Stimulated activated naive CD4-positive, alpha-beta T cell treated with Interleukin-2 at 50 U/mL for 16 hours (primary cell): ENCODE results near the gene TMEM213.

ENCODE experiments used
- DNase-seq: peaks from one replicate; lab custom pipeline; 2025; lab: John Stamatoyannopoulos, UW

TMEM213 gene

DNA sequence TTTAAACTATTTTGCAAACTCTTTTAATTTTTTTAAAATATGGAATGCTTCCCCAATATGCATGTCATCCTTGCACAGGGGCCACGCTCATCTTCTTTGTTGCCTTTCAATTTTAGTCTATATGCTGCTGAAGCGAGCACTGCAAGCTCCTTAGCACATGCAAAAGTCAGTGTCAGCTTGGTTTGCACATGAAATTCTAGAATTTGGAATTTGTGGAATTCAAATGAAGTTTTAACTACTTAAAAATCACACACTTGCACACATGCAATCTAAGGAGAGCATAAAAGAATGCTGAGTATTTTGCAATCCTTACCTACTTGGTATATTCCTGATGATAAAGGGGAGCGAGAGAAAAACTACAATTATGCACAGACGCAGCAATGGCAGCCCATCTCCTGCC is 78.5 kb downstream of the TMEM213 start:
- DNase-seq: no peak

DNA sequence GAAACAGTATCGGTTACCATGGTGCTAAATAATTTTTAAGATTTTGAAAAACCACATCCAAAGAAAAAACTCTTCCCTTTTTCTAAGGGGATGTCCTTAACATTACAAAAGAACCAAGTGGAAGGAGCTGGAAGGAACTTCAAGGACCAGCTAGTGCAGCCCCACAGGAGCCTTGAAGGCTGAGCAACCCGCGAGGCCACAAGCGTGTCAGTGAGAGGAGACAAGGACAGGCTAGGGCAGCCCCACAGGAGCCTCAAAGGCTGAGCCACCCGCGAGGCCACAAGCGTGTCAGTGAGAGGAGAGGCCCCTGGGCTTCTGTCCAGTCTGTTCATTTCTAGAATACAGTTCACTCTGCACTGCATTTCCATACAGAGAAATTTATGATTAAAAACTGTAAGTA is 80.3 kb downstream of the TMEM213 start:
- no peak for DNase-seq

DNA sequence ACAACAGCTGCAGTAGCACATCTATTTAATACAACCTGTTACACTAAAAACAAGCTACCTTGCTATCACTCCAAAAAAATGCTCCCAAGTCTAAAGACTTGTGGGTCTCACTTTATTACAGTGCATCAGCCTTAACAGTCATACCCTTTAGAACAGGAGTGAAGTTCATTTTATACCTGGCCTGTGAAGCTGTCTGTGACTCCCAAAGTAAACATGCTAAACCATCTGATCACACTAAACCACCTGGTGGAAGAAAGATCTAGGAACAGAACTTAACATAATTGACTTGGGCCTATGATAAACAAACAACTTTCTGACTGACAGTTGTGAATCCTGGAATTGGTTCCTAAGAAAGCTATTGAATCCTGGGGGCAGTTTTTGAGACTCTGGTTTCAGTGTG is 81.1 kb downstream of the TMEM213 start:
- DNase-seq: no peak

DNA sequence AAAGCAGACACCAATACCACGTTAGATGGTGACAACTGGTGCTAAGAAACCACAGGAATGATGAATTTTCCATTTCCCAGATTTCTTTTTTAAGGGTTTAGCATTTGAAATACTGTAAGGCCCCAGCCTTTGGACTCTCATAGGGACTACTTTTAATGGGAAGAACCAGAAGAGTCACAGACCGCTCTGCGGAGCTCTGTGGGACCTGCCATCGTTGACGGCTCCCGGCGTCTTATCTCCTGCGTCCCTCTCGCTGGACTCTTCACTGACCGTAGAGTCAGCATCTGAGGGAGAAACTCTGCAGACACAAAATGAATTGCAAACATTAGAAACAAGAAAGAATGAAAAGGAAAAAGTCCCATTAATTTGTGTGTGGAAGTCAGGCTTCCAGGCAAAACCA is 81.6 kb downstream of the TMEM213 start:
- DNase-seq: no peak

DNA sequence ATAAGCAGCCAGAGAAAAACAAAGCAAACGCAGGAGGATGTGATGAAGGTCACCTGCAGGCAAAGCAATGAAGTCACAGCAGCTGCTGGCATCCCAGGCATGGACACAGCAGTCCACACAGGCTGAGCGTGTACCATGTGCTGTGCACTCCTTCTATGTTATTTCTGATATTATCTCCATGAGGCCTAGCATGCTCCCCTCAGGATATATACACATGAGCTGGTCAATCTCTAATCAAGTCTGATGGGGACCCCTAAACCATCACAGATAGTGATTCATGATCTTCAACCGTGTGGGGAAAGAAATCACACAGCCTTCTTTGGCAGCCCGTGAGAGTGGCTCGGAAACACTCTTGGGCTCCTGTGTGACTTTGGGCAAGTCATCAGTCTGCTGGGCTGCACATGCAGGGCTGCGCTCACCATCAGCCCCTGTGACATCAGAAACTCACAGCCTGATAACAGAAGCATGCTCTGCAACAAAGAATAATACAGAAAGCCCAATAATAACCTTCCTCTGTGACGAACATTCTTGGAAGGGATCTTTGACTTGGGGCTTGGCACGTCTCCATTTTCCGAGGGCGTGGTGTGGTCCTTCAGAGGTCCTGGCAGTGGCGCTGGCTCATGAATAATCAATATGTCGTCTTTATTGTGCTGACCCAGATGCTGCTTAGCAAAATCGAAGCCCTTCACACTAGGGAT is 83.2 kb downstream of the TMEM213 start:
- DNase-seq: no peak

DNA sequence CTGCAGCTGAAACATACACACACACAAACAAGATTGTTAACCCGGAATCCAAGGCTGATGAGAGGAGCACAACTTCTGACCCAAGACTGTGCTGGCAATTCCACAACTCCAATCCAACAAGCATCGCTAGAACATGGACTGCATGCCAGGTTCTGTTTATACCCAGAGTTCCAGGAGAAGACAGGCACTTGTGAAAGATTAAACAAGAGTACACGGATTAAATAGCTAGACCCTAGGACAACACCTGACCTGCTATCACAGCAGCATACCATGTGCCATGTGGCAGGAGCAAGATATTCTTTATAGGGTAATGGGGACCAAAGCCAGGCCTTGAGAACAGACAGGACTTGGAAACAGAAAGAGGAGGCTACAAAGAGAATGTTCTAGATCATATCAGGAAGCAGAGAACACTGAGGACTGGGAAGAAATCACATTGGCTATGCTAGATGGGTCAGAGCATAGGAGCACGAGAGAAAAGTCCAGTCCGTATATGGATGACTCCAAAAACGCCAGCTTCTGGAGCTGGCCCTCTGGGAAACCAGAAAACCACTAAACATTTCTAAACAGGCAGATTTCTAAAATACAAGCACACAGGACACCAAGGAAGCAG is 83.9 kb downstream of the TMEM213 start:
- no peak for DNase-seq

DNA sequence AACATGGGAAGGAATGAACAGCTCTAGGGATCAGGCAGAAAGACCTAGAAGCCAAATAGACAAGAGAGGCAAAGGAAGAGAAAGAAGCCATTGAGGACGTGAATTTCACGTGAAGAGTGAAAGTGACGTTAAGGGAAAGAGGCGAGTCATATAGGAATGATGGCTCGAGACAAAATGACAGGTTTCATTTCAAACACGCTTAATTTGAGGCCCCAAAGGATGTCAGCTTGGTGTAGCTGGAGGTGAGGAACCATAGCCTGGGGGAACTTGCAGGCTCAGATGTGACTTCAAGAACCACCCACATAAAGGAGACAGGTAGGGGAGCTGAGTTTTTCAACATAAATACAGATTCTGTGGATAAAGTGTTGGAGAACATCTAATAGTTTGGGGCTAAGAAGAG is 84.5 kb downstream of the TMEM213 start:
- DNase-seq: no peak

DNA sequence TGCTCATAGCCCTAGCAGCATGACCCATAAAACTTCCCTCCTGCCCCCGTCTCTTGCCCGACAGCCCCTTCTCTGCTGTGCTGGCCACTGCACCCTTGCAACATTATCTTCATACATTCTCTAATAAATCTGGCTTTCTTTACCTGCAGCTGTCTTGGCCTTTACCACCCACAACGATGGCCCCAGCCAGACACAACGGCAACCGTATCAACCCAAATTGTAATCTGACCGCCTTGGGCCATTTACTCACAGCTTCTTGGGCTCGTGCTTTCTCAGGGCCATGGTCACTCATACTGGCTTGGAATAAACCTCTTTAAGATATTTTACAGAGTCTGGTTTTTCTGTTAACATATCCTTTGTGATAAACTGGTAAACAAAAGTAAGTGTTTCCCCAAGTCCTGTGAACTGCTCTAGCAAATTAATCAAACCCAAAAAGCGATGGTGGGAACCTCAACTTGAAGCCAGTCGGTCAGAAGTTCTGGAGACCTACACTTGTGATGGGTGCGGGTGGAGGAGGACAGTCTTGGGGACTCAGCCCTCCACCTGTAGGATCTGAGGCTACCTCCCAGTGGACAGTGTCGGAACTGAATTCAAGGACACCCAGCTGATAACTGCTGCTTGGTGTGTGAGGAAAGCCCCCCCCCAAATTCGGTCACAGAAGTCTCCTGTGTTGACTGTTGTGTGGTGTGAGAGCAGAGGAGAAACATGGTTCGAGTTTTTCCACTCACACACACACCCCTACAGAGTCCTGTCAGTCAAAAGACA is 87.8 kb downstream of the TMEM213 start:
- DNase-seq: no peak

DNA sequence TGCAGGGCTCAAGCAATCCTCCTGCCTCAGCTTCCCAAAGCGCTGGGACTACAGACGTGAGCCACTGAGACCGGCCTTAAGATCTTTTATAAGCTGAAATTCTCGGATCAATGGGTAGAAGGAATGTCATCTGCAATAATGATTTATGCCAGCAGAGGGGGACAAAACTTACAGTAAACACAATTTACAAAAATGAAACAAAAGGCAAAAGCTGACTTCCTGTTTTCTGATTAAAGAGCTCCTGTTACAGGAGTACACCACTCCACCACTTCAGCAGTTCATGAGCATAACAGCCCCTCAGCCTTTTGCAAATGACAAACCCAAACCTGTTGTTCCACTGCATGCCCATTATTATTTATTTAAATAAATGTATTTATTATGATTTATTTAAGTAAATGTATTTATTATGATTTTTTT is 88.7 kb downstream of the TMEM213 start:
- DNase-seq: no peak

DNA sequence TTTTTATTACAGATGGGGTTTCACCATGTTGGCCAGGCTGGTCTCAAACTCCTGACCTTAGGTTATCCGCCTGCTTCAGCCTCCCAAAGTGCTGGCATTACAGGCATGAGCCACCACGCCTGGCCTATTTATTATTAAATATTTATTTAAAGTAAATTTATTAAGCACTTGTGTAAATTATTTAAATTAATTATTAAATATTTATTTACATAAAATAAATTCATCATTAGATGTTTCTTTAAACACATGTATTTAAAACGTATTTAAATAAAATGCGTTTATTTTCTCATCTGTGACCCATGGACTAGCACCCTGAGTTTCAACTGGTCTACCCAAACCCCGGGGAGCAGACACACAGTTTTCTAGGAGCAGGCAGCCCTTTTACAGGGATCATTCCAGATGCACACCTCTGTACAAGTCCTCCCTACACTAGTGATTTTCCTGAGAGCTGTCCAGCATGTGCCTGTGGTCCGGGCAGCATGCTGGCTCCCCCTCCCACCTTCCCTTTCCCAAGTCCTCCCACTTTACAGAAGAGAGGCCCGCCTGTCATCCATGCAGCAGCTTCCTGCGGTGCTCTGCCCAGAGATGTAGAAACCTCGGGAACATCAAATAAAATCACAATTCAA is 89.4 kb downstream of the TMEM213 start:
- DNase-seq: no peak
